WERI-Rb-1 (cell line): ENCODE measurements around the gene PPP1R12A.

Experiments
- DNase-seq: peaks from one replicate; pipeline ENCODE4 v3.0.0-alpha.2; 2020
- H3K27ac ChIP-seq: fragments of 250-450 bp; sonication (Bioruptor Pico); 2 replicates; pipeline ENCODE4 v1.5.1; 2020; ENCODE audit warnings: mild to moderate bottlenecking, moderate library complexity
- H3K27me3 ChIP-seq: fragments of 250-450 bp; sonication (Bioruptor Pico); 2 replicates; pipeline ENCODE4 v1.5.1; 2021; ENCODE audit warnings: mild to moderate bottlenecking, low read depth, moderate library complexity; ENCODE audit not compliant: insufficient read depth, severe bottlenecking
- H3K36me3 ChIP-seq: fragments of 250-450 bp; sonication (Bioruptor Pico); 2 replicates; pipeline ENCODE4 v1.5.1; 2020; ENCODE audit warnings: mild to moderate bottlenecking, moderate library complexity
- H3K4me3 ChIP-seq: 2 replicates; pipeline ENCODE4 v1.5.1; 2011; ENCODE audit warnings: low read depth, mild to moderate bottlenecking, control low read depth, low read length
- H3K9me3 ChIP-seq: fragments of 250-450 bp; sonication (Bioruptor Pico); 2 replicates; pipeline ENCODE4 v1.5.1; 2021; ENCODE audit warnings: mild to moderate bottlenecking, moderate library complexity; ENCODE audit not compliant: severe bottlenecking
- TF ChIP-seq, protein P1 (sequence below): IDR thresholded peaks from 2 replicates; pipeline ENCODE4 v1.5.1; 2011; ENCODE audit warnings: low read depth, mild to moderate bottlenecking, control low read depth, inconsistent platforms, low read length

Gene PPP1R12A

GRCh38 chr12:79776111-79776510 lies 158.8 kb downstream of the PPP1R12A start:
- Histone ChIP-seq H3K27ac (no peak overlapping the region), H3K27me3 (no peaks in the 10 kb centered on the region), H3K36me3 (no peaks in the 10 kb centered on the region), H3K4me3 (no peak overlapping the region), H3K9me3 (no peaks in the 10 kb centered on the region)
- TF ChIP-seq, protein P1, sequence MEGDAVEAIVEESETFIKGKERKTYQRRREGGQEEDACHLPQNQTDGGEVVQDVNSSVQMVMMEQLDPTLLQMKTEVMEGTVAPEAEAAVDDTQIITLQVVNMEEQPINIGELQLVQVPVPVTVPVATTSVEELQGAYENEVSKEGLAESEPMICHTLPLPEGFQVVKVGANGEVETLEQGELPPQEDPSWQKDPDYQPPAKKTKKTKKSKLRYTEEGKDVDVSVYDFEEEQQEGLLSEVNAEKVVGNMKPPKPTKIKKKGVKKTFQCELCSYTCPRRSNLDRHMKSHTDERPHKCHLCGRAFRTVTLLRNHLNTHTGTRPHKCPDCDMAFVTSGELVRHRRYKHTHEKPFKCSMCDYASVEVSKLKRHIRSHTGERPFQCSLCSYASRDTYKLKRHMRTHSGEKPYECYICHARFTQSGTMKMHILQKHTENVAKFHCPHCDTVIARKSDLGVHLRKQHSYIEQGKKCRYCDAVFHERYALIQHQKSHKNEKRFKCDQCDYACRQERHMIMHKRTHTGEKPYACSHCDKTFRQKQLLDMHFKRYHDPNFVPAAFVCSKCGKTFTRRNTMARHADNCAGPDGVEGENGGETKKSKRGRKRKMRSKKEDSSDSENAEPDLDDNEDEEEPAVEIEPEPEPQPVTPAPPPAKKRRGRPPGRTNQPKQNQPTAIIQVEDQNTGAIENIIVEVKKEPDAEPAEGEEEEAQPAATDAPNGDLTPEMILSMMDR = no peak
- DNase-seq = no peak

DNA sequence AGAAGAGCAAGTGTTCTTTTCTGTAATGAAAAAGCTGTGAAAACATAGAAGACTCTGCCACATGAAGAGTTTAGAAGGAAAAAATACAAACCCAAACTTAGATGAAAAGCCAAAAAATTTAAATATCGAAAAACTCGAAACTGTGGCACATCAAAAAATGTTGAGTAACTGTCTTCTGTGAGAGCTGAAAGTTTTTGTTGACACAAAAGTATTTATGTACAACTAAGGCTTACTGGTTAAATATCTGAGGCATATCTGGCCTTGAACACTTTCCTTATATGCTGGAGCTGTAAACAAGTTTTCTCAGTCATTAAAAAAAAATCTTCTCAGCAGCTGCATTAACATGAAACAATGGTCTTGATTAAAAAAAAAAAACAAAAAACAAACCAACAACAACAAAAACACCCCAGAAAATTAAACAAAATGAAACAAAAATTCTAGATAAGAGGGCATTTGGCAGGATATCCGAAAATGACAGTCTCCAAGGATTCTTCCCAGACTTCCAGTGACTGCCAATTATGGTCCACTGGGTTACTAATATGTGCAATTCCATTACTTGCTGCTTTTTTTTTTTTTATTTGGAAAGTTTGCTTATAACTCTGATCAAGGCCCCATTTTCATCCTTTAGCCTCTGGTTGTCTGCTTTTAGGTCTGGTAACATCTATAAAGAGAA lies 159.4 kb downstream of the PPP1R12A start:
- no peaks in the 10 kb centered on the region for H3K36me3 ChIP-seq
- no peaks in the 10 kb centered on the region for H3K27me3 ChIP-seq
- no peak overlapping the region for H3K27ac ChIP-seq
- no peaks in the 10 kb centered on the region for H3K9me3 ChIP-seq
- no peak overlapping the region for H3K4me3 ChIP-seq
- DNase-seq = no peak
- TF ChIP-seq, protein P1 = no peak

DNA sequence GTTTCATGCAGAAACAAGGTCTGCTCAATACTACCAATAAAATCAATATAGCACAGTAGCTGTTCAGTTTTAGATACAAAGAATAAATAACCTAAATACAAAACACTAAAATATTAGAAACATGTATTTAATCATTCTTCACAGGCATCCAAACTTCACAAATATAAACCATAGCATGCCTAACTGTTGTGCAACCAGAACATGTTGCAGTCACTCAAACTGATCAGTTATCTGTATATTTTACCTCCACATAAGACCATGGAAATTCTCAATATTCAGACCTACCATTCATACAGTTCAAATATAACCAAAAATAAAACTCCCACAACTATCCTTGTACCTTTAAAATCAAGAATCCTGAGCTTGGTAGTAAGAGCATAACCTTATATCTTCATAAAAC lies 161.0 kb downstream of the PPP1R12A start:
- TF ChIP-seq, protein P1 = no peak

DNA sequence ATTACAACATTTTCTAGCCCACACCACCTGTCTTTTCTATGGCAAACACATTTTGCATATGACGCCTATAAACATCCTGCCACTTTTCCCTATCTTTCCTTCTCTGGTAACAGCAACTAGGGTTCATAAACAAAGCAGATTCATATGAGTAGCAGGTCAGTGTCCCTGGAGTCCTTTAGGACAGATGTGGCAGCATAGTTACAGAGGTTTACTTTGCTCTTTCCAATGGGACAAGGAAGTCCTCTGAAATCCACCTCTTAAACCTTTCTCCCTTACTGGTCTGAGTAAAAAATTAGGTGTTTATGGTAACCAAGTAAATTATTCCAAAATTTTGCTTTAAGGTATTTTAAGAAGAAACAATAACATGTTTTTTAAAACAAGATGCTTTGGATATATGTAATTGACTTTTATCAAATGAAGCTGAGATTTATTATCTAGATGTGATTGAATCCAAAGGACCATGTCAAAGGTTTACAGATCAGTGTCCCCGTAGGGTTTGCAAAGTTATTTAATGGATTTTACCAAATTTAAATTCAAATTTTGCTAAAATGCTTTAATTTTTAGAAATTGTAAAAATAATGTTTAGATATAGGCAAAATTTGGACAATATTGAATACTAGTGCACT lies 164.9 kb downstream of the PPP1R12A start:
- H3K27ac ChIP-seq = no peak overlapping the region
- no peak for DNase-seq
- no peaks in the 10 kb centered on the region for H3K36me3 ChIP-seq
- H3K4me3 ChIP-seq = no peak overlapping the region
- no peaks in the 10 kb centered on the region for H3K27me3 ChIP-seq
- H3K9me3 ChIP-seq = no peaks in the 10 kb centered on the region
- TF ChIP-seq, protein P1 = no peak

More for the DNA sequence above, 161.0 kb downstream of the PPP1R12A start:
- Histone ChIP-seq H3K27me3 (no peaks in the 10 kb centered on the region), H3K27ac (no peak overlapping the region), H3K4me3 (no peak overlapping the region), H3K9me3 (no peaks in the 10 kb centered on the region), H3K36me3 (no peaks in the 10 kb centered on the region)
- no peak for DNase-seq

GRCh38 chr12:79769189-79769859 lies 165.6 kb downstream of the PPP1R12A start:
- TF ChIP-seq, protein P1 = no peak
- no peak overlapping the region for H3K27ac ChIP-seq
- DNase-seq = no peak
- no peaks in the 10 kb centered on the region for H3K9me3 ChIP-seq
- H3K36me3 ChIP-seq = no peaks in the 10 kb centered on the region
- no peak overlapping the region for H3K4me3 ChIP-seq
- no peaks in the 10 kb centered on the region for H3K27me3 ChIP-seq
